Measurements from ENCODE around the gene NOX5.

DNA sequence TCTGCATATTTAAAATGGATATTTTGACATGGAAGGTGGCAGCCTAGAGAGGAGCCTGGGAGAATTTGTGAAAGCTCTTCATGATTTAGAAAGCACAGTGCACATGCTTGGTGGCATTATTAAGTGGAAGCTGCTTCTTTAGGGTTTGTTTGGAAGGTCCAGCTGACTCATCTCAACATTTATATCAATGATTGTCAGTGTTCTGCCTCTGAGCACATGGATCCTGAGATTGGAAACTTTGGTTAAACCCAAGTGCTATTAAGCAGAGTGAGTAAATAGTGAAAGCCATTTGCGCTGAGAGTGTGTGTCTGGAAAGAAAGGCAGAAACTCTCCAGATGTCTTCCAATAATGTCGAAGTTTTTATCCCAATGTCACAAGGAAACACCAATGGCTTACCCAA, 7.4 kb downstream of the NOX5 start:
- TF ChIP-seq, protein P1, sequence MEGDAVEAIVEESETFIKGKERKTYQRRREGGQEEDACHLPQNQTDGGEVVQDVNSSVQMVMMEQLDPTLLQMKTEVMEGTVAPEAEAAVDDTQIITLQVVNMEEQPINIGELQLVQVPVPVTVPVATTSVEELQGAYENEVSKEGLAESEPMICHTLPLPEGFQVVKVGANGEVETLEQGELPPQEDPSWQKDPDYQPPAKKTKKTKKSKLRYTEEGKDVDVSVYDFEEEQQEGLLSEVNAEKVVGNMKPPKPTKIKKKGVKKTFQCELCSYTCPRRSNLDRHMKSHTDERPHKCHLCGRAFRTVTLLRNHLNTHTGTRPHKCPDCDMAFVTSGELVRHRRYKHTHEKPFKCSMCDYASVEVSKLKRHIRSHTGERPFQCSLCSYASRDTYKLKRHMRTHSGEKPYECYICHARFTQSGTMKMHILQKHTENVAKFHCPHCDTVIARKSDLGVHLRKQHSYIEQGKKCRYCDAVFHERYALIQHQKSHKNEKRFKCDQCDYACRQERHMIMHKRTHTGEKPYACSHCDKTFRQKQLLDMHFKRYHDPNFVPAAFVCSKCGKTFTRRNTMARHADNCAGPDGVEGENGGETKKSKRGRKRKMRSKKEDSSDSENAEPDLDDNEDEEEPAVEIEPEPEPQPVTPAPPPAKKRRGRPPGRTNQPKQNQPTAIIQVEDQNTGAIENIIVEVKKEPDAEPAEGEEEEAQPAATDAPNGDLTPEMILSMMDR (IDR thresholded peaks at IDR 0.05), result no peak
- TF ChIP-seq POLR2A (IDR thresholded peaks at IDR 0.05), result no peak
